ENCODE results near the gene ATF1.
"Not testable (repeated sequence)": the region's sequence is repeated elsewhere in the genome, so short reads cannot be mapped to it uniquely, and the experiment has no call there.

The ATF1 gene

GRCh38 chr12:50753232-50753769 lies 10.6 kb upstream of the ATF1 start:
- no peak for DNase-seq

- DNase-seq = peak; percentile 25 to 76
Measured at GRCh38 chr12:50764286-50765094, 589 bp downstream of the ATF1 start.

- peak; percentile 10 to 19 for DNase-seq
Measured at GRCh38 chr12:50765095-50765911, 1.4 kb downstream of the ATF1 start.

GRCh38 chr12:50768391-50768790 lies 4.5 kb downstream of the ATF1 start:
- no peak for DNase-seq

GRCh38 chr12:50768813-50769212 lies 4.9 kb downstream of the ATF1 start:
- not testable (repeated sequence) for DNase-seq

GRCh38 chr12:50771409-50771808 lies 7.5 kb downstream of the ATF1 start:
- DNase-seq = no peak

- no peak for DNase-seq
Measured at GRCh38 chr12:50772470-50772869, 8.6 kb downstream of the ATF1 start.

GRCh38 chr12:50772877-50773276 lies 9.0 kb downstream of the ATF1 start:
- DNase-seq = no peak

GRCh38 chr12:50775251-50775650 lies 11.3 kb downstream of the ATF1 start:
- DNase-seq = no peak

- no peak for DNase-seq
Measured at GRCh38 chr12:50776749-50777728, 13.1 kb downstream of the ATF1 start.

- no peak for DNase-seq
Measured at GRCh38 chr12:50778663-50779590, 15.0 kb downstream of the ATF1 start.

GRCh38 chr12:50780013-50780412 lies 16.1 kb downstream of the ATF1 start:
- no peak for DNase-seq

GRCh38 chr12:50784501-50784900 lies 20.6 kb downstream of the ATF1 start:
- DNase-seq = no peak

- no peak for DNase-seq
Measured at GRCh38 chr12:50785406-50786001, 21.6 kb downstream of the ATF1 start.

GRCh38 chr12:50786498-50787231 lies 22.8 kb downstream of the ATF1 start:
- DNase-seq = no peak

- no peak for DNase-seq
Measured at GRCh38 chr12:50787618-50788017, 23.7 kb downstream of the ATF1 start.

GRCh38 chr12:50788561-50788960 lies 24.7 kb downstream of the ATF1 start:
- no peak for DNase-seq

- DNase-seq = no peak
Measured at GRCh38 chr12:50790081-50790480, 26.2 kb downstream of the ATF1 start.

GRCh38 chr12:50799908-50800307 lies 36.0 kb downstream of the ATF1 start:
- DNase-seq = no peak

- no peak for DNase-seq
Measured at GRCh38 chr12:50803230-50803875, 39.5 kb downstream of the ATF1 start.
